Smooth muscle cell (in vitro differentiated cells): Measurements from ENCODE around the gene TTC17. TPM values are rescaled to one million over a fixed set of nuclear protein-coding genes. Genes with fewer than 3 reads are reported as not detected.

Experiments used
- DNase-seq: peaks from one replicate; lab custom pipeline; 2025; ENCODE audit not compliant: unreplicated experiment; lab: John Stamatoyannopoulos, UW
- H2AFZ ChIP-seq: fragments of 200-600 bp; sonication (generic); 2 replicates; pipeline ENCODE4 v1.6.0; 2016; ENCODE audit warnings: antibody characterized with exemption, low read depth, mild to moderate bottlenecking
- H3F3A ChIP-seq: fragments of 200-600 bp; sonication (generic); 2 replicates; pipeline ENCODE4 v1.6.0; 2017; ENCODE audit warnings: antibody characterized with exemption, low read depth
- H3K27ac ChIP-seq: fragments of 200-600 bp; sonication (generic); 2 replicates; pipeline ENCODE4 v1.5.1; 2016; ENCODE audit warnings: low read depth, mild to moderate bottlenecking
- H3K27me3 ChIP-seq: fragments of 200-600 bp; sonication (generic); 2 replicates; pipeline ENCODE4 v1.6.1; 2016; ENCODE audit warnings: low read depth, mild to moderate bottlenecking
- H3K36me3 ChIP-seq: fragments of 200-600 bp; sonication (generic); 2 replicates; pipeline ENCODE4 v1.5.1; 2016; ENCODE audit warnings: low read depth
- H3K4me1 ChIP-seq: fragments of 200-600 bp; sonication (generic); 2 replicates; pipeline ENCODE4 v1.5.1; 2016; ENCODE audit warnings: low read depth
- H3K4me2 ChIP-seq: fragments of 200-600 bp; sonication (generic); 2 replicates; pipeline ENCODE4 v1.6.0; 2016; ENCODE audit warnings: mild to moderate bottlenecking
- H3K4me3 ChIP-seq: fragments of 200-600 bp; sonication (generic); 2 replicates; pipeline ENCODE4 v1.5.1; 2016; ENCODE audit warnings: mild to moderate bottlenecking
- H3K79me2 ChIP-seq: fragments of 200-600 bp; sonication (generic); 2 replicates; pipeline ENCODE4 v1.6.0; 2016; ENCODE audit warnings: low read depth, mild to moderate bottlenecking
- H3K9ac ChIP-seq: fragments of 200-600 bp; sonication (generic); 2 replicates; pipeline ENCODE4 v1.6.0; 2016; ENCODE audit warnings: low read depth
- H3K9me3 ChIP-seq: fragments of 200-600 bp; sonication (generic); replicated peaks from 2 replicates; pipeline ENCODE4 v1.5.1; 2016; ENCODE audit warnings: low read depth
- H4K20me1 ChIP-seq: fragments of 200-600 bp; sonication (generic); 2 replicates; pipeline ENCODE4 v1.6.0; 2016; ENCODE audit warnings: low read depth
- WGBS: methylation state at CpG from one replicate; pipeline ENCODE4 v1.1.7; 2016; ENCODE audit warnings: low lambda C conversion rate; 5-methylcytosine and 5-hydroxymethylcytosine counted together
- polyA plus RNA-seq: library from polyadenylated mRNA; unstranded; fragments of >200 nt; fragmentation: Nextera tagmentation; extraction: Ambion mirVana; gene quantifications from 2 replicates; pipeline ENCODE4 v1.2.1, GENCODE V29; 2016
- total RNA-seq: library from RNA; depleted of rRNA; stranded (reverse); fragments of >200 nt; gene quantifications from 2 replicates; pipeline ENCODE4 v1.2.3, GENCODE V29; 2014
- TF ChIP-seq, protein P1 (sequence below): fragments of 200-600 bp; sonication (generic); IDR thresholded peaks from 2 replicates; pipeline ENCODE4 v1.5.1; 2017; ENCODE audit warnings: borderline replicate concordance, mild to moderate bottlenecking, antibody characterized with exemption; ENCODE audit not compliant: insufficient read depth, poor library complexity, severe bottlenecking

Gene TTC17
- total and polyA plus RNA-seq, 2 experiments from 2014 or later = 35.9 to 113 TPM

DNA sequence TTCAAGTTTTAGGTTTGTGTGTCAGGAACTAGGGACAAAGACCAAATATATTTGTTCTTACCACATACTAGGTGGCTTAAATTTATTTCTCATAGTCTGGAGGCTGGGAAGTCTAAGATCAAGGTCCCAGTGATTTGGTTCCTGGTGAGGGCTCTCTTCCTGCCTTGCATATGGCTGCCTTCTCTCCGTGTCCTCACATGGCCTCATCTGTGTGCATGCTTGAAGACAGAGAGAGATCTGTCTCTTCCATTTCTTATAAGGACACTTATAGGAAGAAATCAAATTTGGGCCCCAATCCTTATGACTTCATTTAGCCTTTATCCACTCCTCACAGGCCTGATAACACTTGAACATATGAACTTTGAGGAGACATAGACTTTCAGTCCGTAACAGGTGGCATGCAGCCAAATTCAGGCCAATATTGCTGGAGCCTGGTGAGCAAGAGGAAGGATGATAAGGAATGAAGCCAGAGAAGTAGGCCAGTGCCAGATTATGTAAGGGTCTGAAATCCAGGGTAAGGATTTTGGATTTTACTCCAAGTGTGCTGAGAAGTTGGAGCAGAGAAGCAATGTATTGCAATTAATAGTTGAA lies 35.1 kb downstream of the TTC17 start:
- H3K4me1 ChIP-seq = no peaks in the 10 kb centered on the region
- no peak overlapping the region for H3K9ac ChIP-seq

DNA sequence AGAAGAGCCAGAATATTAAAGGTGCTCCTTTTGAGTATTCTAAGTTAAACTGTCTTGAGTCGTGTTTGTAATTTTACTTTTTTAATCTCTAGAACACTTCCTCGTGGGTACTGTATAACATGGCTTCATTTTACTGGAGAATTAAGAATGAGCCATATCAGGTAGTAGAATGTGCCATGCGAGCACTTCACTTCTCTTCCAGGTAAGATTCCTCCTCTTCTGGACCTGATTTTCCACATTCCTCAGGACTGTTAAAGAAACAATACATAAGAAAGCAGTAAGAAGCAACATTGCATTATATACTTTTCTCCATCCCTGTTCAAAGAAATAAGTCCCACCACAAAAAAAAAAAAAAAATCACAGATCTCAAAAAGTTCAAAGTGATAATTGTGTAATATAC lies 37.9 kb downstream of the TTC17 start:
- DNase-seq = no peak
- no peak overlapping the region for H3K9ac ChIP-seq
- no peak overlapping the region for H2AFZ ChIP-seq
- no peaks in the 10 kb centered on the region for H3F3A ChIP-seq
- no peak overlapping the region for H3K4me2 ChIP-seq
- 74% methylated on average over 3 of the region's 3 CpGs for WGBS
- no peaks in the 10 kb centered on the region for H3K9me3 ChIP-seq
- no peak overlapping the region for H3K4me3 ChIP-seq
- H3K36me3 ChIP-seq = peaks cover 15% of the 10 kb centered on the region
- H3K27ac ChIP-seq = no peak overlapping the region
- TF ChIP-seq, protein P1, sequence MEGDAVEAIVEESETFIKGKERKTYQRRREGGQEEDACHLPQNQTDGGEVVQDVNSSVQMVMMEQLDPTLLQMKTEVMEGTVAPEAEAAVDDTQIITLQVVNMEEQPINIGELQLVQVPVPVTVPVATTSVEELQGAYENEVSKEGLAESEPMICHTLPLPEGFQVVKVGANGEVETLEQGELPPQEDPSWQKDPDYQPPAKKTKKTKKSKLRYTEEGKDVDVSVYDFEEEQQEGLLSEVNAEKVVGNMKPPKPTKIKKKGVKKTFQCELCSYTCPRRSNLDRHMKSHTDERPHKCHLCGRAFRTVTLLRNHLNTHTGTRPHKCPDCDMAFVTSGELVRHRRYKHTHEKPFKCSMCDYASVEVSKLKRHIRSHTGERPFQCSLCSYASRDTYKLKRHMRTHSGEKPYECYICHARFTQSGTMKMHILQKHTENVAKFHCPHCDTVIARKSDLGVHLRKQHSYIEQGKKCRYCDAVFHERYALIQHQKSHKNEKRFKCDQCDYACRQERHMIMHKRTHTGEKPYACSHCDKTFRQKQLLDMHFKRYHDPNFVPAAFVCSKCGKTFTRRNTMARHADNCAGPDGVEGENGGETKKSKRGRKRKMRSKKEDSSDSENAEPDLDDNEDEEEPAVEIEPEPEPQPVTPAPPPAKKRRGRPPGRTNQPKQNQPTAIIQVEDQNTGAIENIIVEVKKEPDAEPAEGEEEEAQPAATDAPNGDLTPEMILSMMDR = no peak
- H3K27me3 ChIP-seq = no peaks in the 10 kb centered on the region
- no peaks in the 10 kb centered on the region for H4K20me1 ChIP-seq
- H3K4me1 ChIP-seq = no peaks in the 10 kb centered on the region
- no peaks in the 10 kb centered on the region for H3K79me2 ChIP-seq

More for the DNA sequence above, 35.1 kb downstream of the TTC17 start:
- no peaks in the 10 kb centered on the region for H3K79me2 ChIP-seq
- no peak for DNase-seq
- H3F3A ChIP-seq = no peaks in the 10 kb centered on the region
- H3K36me3 ChIP-seq = peaks cover 20% of the 10 kb centered on the region
- H2AFZ ChIP-seq = no peak overlapping the region
- H3K4me2 ChIP-seq = no peak overlapping the region
- H3K9me3 ChIP-seq = no peaks in the 10 kb centered on the region
- H3K27me3 ChIP-seq = no peaks in the 10 kb centered on the region
- no peak overlapping the region for H3K4me3 ChIP-seq
- H3K27ac ChIP-seq = no peak overlapping the region
- no peaks in the 10 kb centered on the region for H4K20me1 ChIP-seq
- TF ChIP-seq, protein P1 = no peak
- 93% methylated on average over 2 of the region's 2 CpGs for WGBS

DNA sequence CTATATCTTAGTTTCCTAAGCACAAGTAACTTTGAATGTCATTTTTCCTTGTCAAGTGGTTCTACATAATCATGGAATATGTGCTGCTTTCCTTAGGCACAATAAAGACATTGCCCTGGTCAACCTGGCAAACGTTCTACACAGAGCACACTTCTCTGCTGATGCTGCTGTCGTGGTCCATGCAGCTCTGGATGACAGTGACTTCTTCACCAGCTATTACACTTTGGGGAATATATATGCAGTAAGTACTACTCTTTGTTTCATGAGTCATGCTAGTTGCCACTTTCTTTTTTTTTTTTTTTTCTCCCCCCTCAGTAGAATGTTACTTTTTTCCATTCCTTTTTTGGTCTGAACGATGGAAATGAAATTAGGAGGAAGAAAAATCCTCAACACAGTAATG lies 38.5 kb downstream of the TTC17 start:
- peaks cover 16% of the 10 kb centered on the region for H3K36me3 ChIP-seq
- no peak overlapping the region for H3K4me3 ChIP-seq
- H3K9ac ChIP-seq = no peak overlapping the region
- H3K27me3 ChIP-seq = no peaks in the 10 kb centered on the region
- H2AFZ ChIP-seq = no peak overlapping the region
- TF ChIP-seq, protein P1 = no peak
- H4K20me1 ChIP-seq = no peaks in the 10 kb centered on the region
- no peaks in the 10 kb centered on the region for H3K79me2 ChIP-seq
- H3K9me3 ChIP-seq = no peaks in the 10 kb centered on the region
- no peaks in the 10 kb centered on the region for H3F3A ChIP-seq
- WGBS = 89% methylated on average over 3 of the region's 3 CpGs
- no peak overlapping the region for H3K4me2 ChIP-seq
- no peak for DNase-seq
- H3K27ac ChIP-seq = no peak overlapping the region
- H3K4me1 ChIP-seq = no peaks in the 10 kb centered on the region

DNA sequence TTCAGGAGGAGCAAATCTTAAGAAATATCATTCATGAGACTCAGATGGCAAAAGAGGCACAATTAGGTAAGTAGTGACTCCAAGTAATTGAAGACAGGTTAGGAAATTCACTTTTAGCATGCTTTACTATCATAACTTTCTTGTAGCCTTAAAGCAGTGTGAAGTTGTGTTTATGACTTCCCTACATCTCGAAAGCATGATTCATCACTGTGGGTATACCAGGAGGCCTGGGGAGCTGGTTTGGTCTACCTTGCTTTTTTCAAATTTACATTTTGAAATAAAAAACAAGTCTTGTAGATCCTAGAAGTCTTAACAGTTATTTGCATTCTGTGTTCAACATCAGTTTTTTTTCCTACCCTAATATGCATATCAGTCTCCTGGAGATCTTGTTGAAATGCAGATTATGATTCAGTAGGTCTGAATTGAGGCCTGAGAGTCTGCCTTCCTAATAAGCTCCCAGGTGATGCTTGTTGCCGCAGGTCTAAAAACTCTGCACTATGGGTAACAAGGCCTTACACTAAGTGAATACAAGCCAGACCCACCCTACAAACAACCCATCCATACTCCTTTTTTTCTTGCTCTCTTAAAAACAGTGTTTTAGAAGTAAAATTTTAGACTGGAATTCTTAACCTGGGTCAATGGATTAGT lies 41.4 kb downstream of the TTC17 start:
- no peaks in the 10 kb centered on the region for H3K27me3 ChIP-seq
- 74% methylated on average over 2 of the region's 2 CpGs for WGBS
- no peaks in the 10 kb centered on the region for H4K20me1 ChIP-seq
- no peak overlapping the region for H3K4me3 ChIP-seq
- DNase-seq = no peak
- H3K9ac ChIP-seq = no peak overlapping the region
- no peaks in the 10 kb centered on the region for H3F3A ChIP-seq
- TF ChIP-seq, protein P1 = no peak
- no peak overlapping the region for H3K4me2 ChIP-seq
- H2AFZ ChIP-seq = no peak overlapping the region
- H3K36me3 ChIP-seq = peaks cover 20% of the 10 kb centered on the region
- no peaks in the 10 kb centered on the region for H3K9me3 ChIP-seq
- H3K27ac ChIP-seq = peak overlapping the region; percentile 1
- H3K79me2 ChIP-seq = no peaks in the 10 kb centered on the region
- no peaks in the 10 kb centered on the region for H3K4me1 ChIP-seq
